Uterus (tissue), 4 donors: ENCODE results near the gene CPSF4. TPM values are rescaled to one million over a fixed set of nuclear protein-coding genes. Genes with fewer than 3 reads are reported as not detected.
"Not testable (repeated sequence)": the region's sequence is repeated elsewhere in the genome, so short reads cannot be mapped to it uniquely, and the experiment has no call there.

Experiments used
- DNase-seq, 2 donors: peaks; one replicate each; pipeline ENCODE4 v3.0.0-alpha.2; 2019 to 2020
- H3K27ac ChIP-seq, 2 donors: fragments of 200-600 bp; sonication (generic); 1 replicate in 1 of 2; 2 replicates in 1 of 2; pipeline ENCODE4 v1.5.1; 2016 to 2018
- H3K27me3 ChIP-seq, 2 donors: fragments of 200-600 bp; sonication (generic); one replicate each; pipeline ENCODE4 v1.5.1; 2018 to 2019; ENCODE audit warnings: control low read depth in 1 of 2
- H3K36me3 ChIP-seq, 2 donors: fragments of 200-600 bp; sonication (generic); one replicate each; pipeline ENCODE4 v1.5.1; 2019; ENCODE audit warnings: control low read depth in 1 of 2
- H3K4me1 ChIP-seq, 2 donors: fragments of 200-600 bp; sonication (generic); one replicate each; pipeline ENCODE4 v1.5.1; 2018 to 2019; ENCODE audit warnings: control low read depth in 1 of 2
- H3K4me3 ChIP-seq, 2 donors: fragments of 200-600 bp; sonication (generic); 1 replicate in 1 of 2; 2 replicates in 1 of 2; pipeline ENCODE4 v1.5.1; 2018 to 2019; ENCODE audit warnings: mild to moderate bottlenecking in 1 of 2
- H3K9me3 ChIP-seq, 2 donors: fragments of 200-600 bp; sonication (generic); one replicate each; pipeline ENCODE4 v1.5.1; 2019; ENCODE audit warnings: control low read depth in 1 of 2
- POLR2A ChIP-seq, 2 donors: fragments of 450-650 bp; IDR thresholded peaks; one replicate each; pipeline ENCODE4 v1.6.1; 2016; ENCODE audit warnings: antibody characterized with exemption in 2 of 2, mild to moderate bottlenecking in 1 of 2, moderate library complexity in 1 of 2
- intact Hi-C: fragments of 100-400 bp; cut with DNase I; formaldehyde crosslinking; loops from one replicate; pipeline ENCODE4 v1.15.1; 2023; ENCODE audit warnings: low total_unique reads
- total RNA-seq, 4 donors: library from RNA; depleted of rRNA in 3 of 4; stranded (reverse); fragments of >200 nt in 3 of 4; gene quantifications; one replicate each; pipeline versions ENCODE4 v1.1.0 to v1.2.4, GENCODE V29; 2014 to 2023
- TF ChIP-seq, protein P1 (sequence below), 4 experiments: fragments of 200-600 bp in 2 of 4; fragments of 450-650 bp in 2 of 4; sonication (generic) in 2 of 4; IDR thresholded peaks; one replicate each; pipeline ENCODE4 v1.5.1; 2016 to 2019; ENCODE audit warnings: antibody characterized with exemption in 4 of 4, mild to moderate bottlenecking in 2 of 4, moderate library complexity in 1 of 4
- donor health status: DM: yes; HTN: yes; CAD: no.

The CPSF4 gene
- total RNA-seq, 4 donors from 2014 or later, result 23.8 to 67.9 (median 38.4) TPM

DNA sequence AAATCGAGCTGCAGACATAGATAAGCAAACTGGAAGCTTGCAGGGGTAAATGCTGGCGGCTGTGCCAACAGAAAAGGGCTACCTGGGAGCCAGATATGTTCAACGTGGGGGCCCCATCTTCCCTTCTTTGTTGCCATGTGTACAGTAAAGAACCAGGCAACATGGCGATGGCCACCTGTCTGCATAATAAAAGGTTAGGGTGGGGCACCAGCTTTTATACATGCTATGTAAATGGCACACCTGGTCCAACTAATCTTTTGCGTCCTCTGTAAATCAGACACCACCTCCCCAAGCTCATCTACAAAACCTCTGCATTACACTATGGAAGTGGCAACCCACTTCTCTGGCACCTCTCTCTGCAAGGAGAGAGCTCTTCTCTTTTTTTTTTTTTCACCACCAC is 16.1 kb upstream of the CPSF4 start:
- DNase-seq, result no peak
- no peak for TF ChIP-seq POLR2A (IDR thresholded peaks at IDR 0.05)
- TF ChIP-seq, protein P1, sequence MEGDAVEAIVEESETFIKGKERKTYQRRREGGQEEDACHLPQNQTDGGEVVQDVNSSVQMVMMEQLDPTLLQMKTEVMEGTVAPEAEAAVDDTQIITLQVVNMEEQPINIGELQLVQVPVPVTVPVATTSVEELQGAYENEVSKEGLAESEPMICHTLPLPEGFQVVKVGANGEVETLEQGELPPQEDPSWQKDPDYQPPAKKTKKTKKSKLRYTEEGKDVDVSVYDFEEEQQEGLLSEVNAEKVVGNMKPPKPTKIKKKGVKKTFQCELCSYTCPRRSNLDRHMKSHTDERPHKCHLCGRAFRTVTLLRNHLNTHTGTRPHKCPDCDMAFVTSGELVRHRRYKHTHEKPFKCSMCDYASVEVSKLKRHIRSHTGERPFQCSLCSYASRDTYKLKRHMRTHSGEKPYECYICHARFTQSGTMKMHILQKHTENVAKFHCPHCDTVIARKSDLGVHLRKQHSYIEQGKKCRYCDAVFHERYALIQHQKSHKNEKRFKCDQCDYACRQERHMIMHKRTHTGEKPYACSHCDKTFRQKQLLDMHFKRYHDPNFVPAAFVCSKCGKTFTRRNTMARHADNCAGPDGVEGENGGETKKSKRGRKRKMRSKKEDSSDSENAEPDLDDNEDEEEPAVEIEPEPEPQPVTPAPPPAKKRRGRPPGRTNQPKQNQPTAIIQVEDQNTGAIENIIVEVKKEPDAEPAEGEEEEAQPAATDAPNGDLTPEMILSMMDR (IDR thresholded peaks at IDR 0.05), result no peak
- no peaks in the 10 kb centered on the region for H3K36me3 ChIP-seq
- no peaks in the 10 kb centered on the region for H3K4me1 ChIP-seq
- H3K27me3 ChIP-seq, result no peaks in the 10 kb centered on the region
- H3K4me3 ChIP-seq, result no peak overlapping the region
- H3K27ac ChIP-seq, result no peak overlapping the region
- H3K9me3 ChIP-seq, result no peaks in the 10 kb centered on the region
- intact Hi-C loops, result no loop called here

DNA sequence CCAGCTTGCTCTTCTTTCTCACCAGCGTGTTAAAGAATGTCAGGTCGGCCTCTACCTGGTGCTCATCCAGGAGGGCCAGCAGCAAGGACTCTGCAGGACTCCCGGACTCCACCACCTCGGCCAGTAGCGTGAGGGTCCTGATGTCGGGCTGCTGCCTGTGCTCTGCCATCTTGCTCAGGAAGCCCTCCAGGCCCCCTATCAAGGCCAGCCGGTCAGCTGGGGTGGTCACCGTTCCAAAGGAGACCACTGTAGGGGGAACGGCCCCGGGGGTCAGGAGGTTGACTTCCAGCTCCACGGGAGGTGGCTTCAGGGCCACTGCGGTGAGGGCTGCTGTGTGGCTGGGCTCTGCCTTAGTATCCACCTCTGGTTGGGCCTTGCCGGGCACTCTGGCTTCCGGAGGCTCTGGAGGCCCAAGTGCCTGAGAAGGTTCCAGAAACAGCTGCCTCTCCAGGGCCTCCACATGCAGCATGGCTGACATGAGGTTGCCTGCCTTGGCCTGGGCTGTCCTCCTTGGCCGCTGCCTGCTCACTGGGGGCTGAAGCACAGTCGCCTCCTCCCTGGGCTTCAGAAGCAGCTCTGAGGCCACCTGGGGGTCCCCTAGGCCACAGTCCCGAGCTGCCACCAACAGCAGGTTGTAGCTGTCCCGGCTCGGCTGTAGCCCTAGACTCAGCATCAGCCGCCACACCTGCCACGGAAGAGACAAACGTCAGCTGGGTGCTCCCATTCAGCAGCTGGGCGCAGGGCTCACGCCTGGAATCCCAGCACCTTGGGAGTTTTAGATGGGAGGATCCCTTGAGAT is 13.6 kb upstream of the CPSF4 start:
- Histone ChIP-seq H3K27ac (no peak overlapping the region), H3K9me3 (no peaks in the 10 kb centered on the region), H3K36me3 (no peaks in the 10 kb centered on the region), H3K4me1 (no peaks in the 10 kb centered on the region), H3K4me3 (no peak overlapping the region), H3K27me3 (no peaks in the 10 kb centered on the region)
- DNase-seq, result no peak
- no peak for TF ChIP-seq POLR2A (IDR thresholded peaks at IDR 0.05)
- TF ChIP-seq, protein P1 (IDR thresholded peaks at IDR 0.05), result no peak
- intact Hi-C loops, result no loop called here

DNA sequence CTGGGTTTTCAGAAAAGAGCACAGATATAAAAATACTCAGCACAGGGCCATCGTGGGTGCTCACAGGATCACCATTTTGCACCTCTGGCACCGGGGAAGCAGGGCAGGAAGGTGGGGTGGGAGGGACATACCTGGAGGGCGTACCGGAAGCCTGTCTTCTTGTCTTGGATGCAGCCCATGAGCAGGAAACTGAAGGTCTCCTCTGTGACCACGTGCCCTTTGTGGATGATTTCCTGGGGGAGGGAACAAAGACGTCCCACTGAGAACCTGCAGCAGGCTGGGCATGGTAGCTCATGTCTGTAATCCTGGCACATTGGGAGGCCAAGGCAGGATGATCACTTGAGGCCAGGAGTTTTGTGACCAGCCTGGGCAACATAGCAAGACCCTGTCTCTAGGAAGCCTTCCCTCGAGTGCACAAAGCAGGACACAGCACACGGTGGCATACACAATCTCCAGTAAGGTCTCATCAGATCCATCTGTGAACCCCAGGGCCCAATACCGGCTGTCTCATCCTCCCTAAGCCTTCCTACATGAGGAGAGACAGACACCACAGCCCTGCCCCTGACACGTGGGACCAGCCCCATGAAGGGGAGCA is 9.7 kb upstream of the CPSF4 start:
- no peak overlapping the region for H3K27ac ChIP-seq
- H3K36me3 ChIP-seq, result no peaks in the 10 kb centered on the region
- intact Hi-C loops, result no loop called here
- H3K9me3 ChIP-seq, result no peaks in the 10 kb centered on the region
- no peaks in the 10 kb centered on the region for H3K4me1 ChIP-seq
- DNase-seq, result no peak
- no peaks in the 10 kb centered on the region for H3K27me3 ChIP-seq
- no peak overlapping the region for H3K4me3 ChIP-seq
- no peak for TF ChIP-seq POLR2A (IDR thresholded peaks at IDR 0.05)
- TF ChIP-seq, protein P1 (IDR thresholded peaks at IDR 0.05), result no peak

- Histone ChIP-seq H3K27me3 (no peaks in the 10 kb centered on the region), H3K4me1 (no peaks in the 10 kb centered on the region), H3K4me3 (no peak overlapping the region), H3K27ac (no peak overlapping the region), H3K9me3 (no peaks in the 10 kb centered on the region), H3K36me3 (no peaks in the 10 kb centered on the region)
- intact Hi-C loops, result no loop called here
- TF ChIP-seq POLR2A (IDR thresholded peaks at IDR 0.05), result no peak
- TF ChIP-seq, protein P1 (IDR thresholded peaks at IDR 0.05), result no peak
- no peak for DNase-seq
Measured at GRCh38 chr7:99429756-99430155, 9.0 kb upstream of the CPSF4 start.

DNA sequence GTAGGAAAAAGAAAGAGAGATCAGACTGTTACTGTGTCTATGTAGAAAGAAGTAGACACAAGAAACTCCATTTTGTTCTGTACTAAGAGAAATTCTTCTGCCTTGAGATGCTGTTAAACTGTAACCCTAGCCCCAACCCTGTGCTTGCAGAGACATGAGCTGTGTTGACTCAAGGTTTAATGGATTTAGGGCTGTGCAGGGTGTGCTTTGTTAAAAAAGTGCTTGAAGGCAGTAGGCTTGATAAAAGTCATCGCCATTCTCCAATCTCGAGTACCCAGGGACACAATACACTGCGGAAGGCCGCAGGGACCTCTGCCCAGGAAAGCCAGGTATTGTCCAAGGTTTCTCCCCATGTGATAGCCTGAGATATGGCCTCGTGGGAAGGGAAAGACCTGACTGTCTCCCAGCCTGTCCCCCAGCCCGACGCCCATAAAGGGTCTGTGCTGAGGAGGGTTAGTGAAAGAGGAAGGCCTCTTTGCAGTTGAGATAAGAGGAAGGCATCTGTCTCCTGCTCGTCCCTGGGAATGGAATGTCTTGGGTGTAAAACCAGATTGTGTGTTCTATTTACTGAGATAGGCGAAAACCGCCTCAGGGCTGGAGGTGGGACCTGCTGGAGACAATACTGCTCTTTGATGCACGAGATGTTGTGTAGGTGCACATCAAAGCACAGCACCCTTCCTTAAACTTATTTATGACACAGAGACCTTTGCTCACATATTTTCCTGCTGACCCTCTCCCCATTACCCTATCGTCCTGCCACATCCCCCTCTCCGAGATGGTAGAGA is 6.8 kb upstream of the CPSF4 start:
- H3K4me1 ChIP-seq, H3K4me3 ChIP-seq, intact Hi-C loops, DNase-seq, H3K36me3 ChIP-seq, H3K27ac ChIP-seq, H3K27me3 ChIP-seq, H3K9me3 ChIP-seq: not testable (repeated sequence)
